Esophagus muscularis mucosa (tissue), 4 donors: ENCODE data around the gene SETX.

Experiments
- CTCF ChIP-seq, 3 experiments: fragments of 200-600 bp in 2 of 3; fragments of 450-650 bp in 1 of 3; sonication (generic) in 2 of 3; IDR thresholded peaks; one replicate each; pipeline ENCODE4 v1.5.1; 2017 to 2019; ENCODE audit warnings: antibody characterized with exemption in 3 of 3, mild to moderate bottlenecking in 2 of 3, moderate library complexity in 1 of 3
- EP300 ChIP-seq: sonication (generic); formaldehyde crosslinking; IDR thresholded peaks from one replicate; pipeline ENCODE4 v1.6.1; 2017; ENCODE audit warnings: antibody characterized with exemption
- POLR2AphosphoS5 ChIP-seq, 2 donors: sonication (generic); formaldehyde crosslinking; IDR thresholded peaks; one replicate each; pipeline ENCODE4 v1.6.1; 2017; ENCODE audit warnings: antibody characterized with exemption in 2 of 2

GRCh38 chr9:132228062-132228461 lies 126.7 kb downstream of the SETX start:
- TF ChIP-seq CTCF (IDR thresholded peaks at IDR 0.05) = no peak
- TF ChIP-seq EP300 = no peak
- no peak for TF ChIP-seq POLR2AphosphoS5 (IDR thresholded peaks at IDR 0.05)
